Kidney (tissue), 14 donors: ENCODE data around the gene SH3PXD2A. TPM values are rescaled to one million over a fixed set of nuclear protein-coding genes. Genes with fewer than 3 reads are reported as not detected.

Source experiments
- DNase-seq, 5 donors: peaks; one replicate each; pipeline ENCODE4 v3.0.0-alpha.2; 2013 to 2020
- FAIRE-seq: peaks from 2 replicates; lab custom pipeline; 2012; peaks lifted over from hg19 to GRCh38; lab: Jason Lieb, UNC
- H3K27ac ChIP-seq, 2 donors: one replicate each; pipeline ENCODE4 v1.7.0; 2013; ENCODE audit warnings: low read depth in 2 of 2, low read length in 2 of 2, inconsistent platforms in 1 of 2
- H3K27me3 ChIP-seq: one replicate; pipeline ENCODE4 v1.7.1; 2013; ENCODE audit warnings: low read length, inconsistent platforms; ENCODE audit not compliant: control insufficient read depth, insufficient read depth
- H3K36me3 ChIP-seq, 3 donors: one replicate each; pipeline versions ENCODE4 v1.7.0 to v1.7.1; 2013; ENCODE audit warnings: low read length in 3 of 3, control low read depth in 1 of 3, inconsistent platforms in 1 of 3; ENCODE audit not compliant: insufficient read depth in 3 of 3, control insufficient read depth in 2 of 3
- H3K4me1 ChIP-seq, 3 donors: one replicate each; pipeline versions ENCODE4 v1.7.0 to v1.7.1; 2013; ENCODE audit warnings: low read length in 3 of 3, inconsistent platforms in 1 of 3, low read depth in 1 of 3; ENCODE audit not compliant: control insufficient read depth in 2 of 3, insufficient read depth in 2 of 3
- H3K4me3 ChIP-seq, 3 donors: one replicate each; pipeline versions ENCODE4 v1.7.0 to v1.8.1; 2013; ENCODE audit warnings: low read length in 3 of 3, control low read depth in 1 of 3, inconsistent platforms in 1 of 3
- H3K9ac ChIP-seq, 3 donors: one replicate each; pipeline versions ENCODE4 v1.7.0 to v1.7.1; 2013; ENCODE audit warnings: low read length in 3 of 3, control low read depth in 1 of 3, inconsistent platforms in 1 of 3
- H3K9me3 ChIP-seq, 3 donors: one replicate each; pipeline versions ENCODE4 v1.7.0 to v1.7.1; 2013; ENCODE audit warnings: low read length in 3 of 3, control low read depth in 1 of 3, inconsistent platforms in 1 of 3; ENCODE audit not compliant: control insufficient read depth in 2 of 3, insufficient read depth in 1 of 3
- intact Hi-C: fragments of 100-400 bp; cut with DNase I; formaldehyde crosslinking; loops from one replicate; pipeline ENCODE4 v1.11.1; 2022
- polyA plus RNA-seq: library from polyadenylated mRNA; stranded (reverse); fragments of 350-450 nt; fragmentation: Illumina TruSeq; extraction: RNeasy Lipid Tissue Mini Kit (QIAGEN cat#74804); gene quantifications from one replicate; pipeline ENCODE4 v1.2.3, GENCODE V29; 2014; ENCODE audit warnings: low read depth, low replicate concordance; ENCODE audit not compliant: insufficient read depth
- total RNA-seq: library from RNA; stranded (reverse); fragmentation: NEBNext Ultra II Directional; extraction: Animal tissue kit (Norgen Biotek cat#: 25700); gene quantifications from one replicate; pipeline ENCODE4 v1.2.1, GENCODE V29; 2021
- TF ChIP-seq, protein P1 (sequence below): IDR thresholded peaks from 3 replicates; pipeline ENCODE4 v1.5.1; 2012; ENCODE audit warnings: mild to moderate bottlenecking, moderate library complexity, borderline replicate concordance; ENCODE audit not compliant: insufficient read depth; ENCODE audit errors: extremely low read depth
- donor health status: control.
- donor health status: control.
- donor health status: control.
- donor health status: control.
- donor health status: control.
- donor health status: DM: yes; HTN: yes; CAD: no.
- donor health status: Normal renal cell carcinoma (clear cell type).

The SH3PXD2A gene
- total and polyA plus RNA-seq, 2 donors from 2014 or later = 2.4 to 20.1 TPM

DNA sequence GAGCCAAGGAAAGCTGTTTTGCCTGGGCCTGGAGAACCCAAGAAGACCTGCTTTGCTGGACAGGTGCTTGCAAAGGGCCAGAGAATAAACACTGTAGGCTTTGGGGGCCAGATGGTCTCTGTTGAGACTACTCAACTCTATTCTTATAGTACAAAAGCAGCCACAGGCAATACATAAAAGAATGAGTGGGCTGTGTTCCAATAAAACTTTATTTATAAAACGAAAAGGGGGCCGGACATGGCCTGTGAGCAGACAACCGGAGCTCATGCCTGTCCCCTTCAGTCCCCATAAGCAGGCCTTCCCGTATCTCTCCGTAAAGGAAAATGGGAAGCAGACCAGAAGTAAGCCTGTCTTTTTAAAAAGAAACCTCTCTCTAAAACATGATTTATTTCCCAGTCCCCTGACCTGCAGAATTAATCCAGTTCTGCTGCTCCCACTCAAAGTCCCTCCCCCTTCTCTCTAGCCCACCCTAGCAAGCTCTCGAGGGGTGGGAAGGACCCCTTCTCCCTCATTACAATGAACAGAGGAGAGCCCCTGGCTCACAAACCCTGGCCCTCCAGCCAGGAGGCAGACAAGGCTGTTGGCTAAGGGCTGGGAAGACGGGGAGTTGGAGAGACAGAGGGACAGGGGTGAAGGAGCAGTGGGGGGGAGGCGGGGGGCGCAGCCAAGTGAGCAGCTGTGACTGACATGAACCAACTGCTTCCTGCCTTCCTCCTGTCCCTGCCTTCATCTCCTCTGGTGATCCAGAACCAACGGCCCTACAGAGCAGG is 184.1 kb downstream of the SH3PXD2A start:
- H3K27me3 ChIP-seq = no peaks in the 10 kb centered on the region
- H3K27ac ChIP-seq = no peak overlapping the region
- intact Hi-C loops = no loop called here
- H3K4me3 ChIP-seq = no peak overlapping the region
- H3K4me1 ChIP-seq = peaks cover 0 to 15% (median 6%) of the 10 kb centered on the region in 3 donors
- no peak for FAIRE-seq
- no peaks in the 10 kb centered on the region for H3K36me3 ChIP-seq
- DNase-seq = peak in 4 of 5 donors; percentile 88 to 91 (median 90)
- no peaks in the 10 kb centered on the region for H3K9me3 ChIP-seq
- TF ChIP-seq, protein P1, sequence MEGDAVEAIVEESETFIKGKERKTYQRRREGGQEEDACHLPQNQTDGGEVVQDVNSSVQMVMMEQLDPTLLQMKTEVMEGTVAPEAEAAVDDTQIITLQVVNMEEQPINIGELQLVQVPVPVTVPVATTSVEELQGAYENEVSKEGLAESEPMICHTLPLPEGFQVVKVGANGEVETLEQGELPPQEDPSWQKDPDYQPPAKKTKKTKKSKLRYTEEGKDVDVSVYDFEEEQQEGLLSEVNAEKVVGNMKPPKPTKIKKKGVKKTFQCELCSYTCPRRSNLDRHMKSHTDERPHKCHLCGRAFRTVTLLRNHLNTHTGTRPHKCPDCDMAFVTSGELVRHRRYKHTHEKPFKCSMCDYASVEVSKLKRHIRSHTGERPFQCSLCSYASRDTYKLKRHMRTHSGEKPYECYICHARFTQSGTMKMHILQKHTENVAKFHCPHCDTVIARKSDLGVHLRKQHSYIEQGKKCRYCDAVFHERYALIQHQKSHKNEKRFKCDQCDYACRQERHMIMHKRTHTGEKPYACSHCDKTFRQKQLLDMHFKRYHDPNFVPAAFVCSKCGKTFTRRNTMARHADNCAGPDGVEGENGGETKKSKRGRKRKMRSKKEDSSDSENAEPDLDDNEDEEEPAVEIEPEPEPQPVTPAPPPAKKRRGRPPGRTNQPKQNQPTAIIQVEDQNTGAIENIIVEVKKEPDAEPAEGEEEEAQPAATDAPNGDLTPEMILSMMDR = no peak
- H3K9ac ChIP-seq = no peak overlapping the region

DNA sequence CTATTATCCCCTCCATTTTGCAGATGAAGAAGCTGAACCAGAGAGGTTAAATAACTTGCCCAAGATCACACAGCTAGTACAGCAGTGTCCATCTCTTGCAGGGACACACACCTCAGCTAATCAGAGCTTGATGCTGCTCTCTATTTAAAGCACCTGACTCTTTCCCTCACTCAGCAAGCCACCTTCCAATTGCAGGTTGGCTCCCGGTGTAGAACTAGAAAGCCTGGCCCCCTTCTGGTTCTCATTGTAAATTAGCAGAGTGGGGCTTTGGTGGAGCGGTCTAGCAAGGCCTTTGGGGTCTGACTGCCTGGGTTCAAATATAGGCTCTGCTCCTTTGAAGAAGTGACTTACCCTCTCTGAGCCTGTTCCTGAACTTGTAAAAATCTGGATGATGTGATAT is 185.4 kb downstream of the SH3PXD2A start:
- peaks cover 0 to 13% (median 6%) of the 10 kb centered on the region in 3 donors for H3K4me1 ChIP-seq
- no peak overlapping the region for H3K4me3 ChIP-seq
- H3K27ac ChIP-seq = no peak overlapping the region
- no peak overlapping the region for H3K9ac ChIP-seq
- H3K9me3 ChIP-seq = no peaks in the 10 kb centered on the region
- intact Hi-C loops = no loop called here
- FAIRE-seq = no peak
- H3K27me3 ChIP-seq = no peaks in the 10 kb centered on the region
- TF ChIP-seq, protein P1 = no peak
- no peaks in the 10 kb centered on the region for H3K36me3 ChIP-seq
- no peak for DNase-seq

DNA sequence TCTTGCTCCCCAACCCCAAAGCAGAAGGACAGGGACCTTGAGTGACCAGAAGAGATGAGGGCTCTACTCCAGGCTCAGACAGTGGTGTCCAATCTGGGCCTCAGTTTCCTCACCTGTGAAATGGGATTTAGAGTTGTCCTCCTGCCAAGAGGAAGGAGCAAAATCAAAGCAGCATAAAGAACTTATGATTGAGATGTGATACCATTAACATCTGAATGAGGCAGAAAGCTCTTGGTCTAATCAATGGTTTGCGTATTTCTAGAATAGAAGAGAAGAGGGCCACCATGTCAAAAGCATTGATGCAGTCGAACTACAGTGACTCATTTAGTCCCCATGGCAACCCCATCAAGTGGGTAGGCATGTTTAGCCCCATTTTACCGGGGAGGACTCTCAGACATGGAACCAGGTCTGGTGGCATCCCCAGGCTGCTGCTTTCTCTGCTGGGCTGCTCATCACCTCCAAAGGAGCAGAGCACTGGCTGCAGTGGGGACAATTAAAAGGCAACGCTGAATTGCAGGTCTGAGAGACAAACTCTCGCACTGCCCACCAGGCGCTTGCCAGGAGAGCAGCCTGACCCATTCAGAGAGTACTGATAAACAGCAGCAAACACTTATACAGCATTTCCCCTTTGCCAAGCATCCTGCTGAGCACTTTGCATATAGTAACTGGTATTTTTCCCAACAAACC is 186.0 kb downstream of the SH3PXD2A start:
- Histone ChIP-seq H3K36me3 (no peaks in the 10 kb centered on the region), H3K27ac (peak overlapping the region in 1 of 2 donors; percentile 7), H3K27me3 (no peaks in the 10 kb centered on the region), H3K9me3 (no peaks in the 10 kb centered on the region), H3K4me3 (no peak overlapping the region), H3K9ac (no peak overlapping the region), H3K4me1 (peaks cover 0 to 13% (median 6%) of the 10 kb centered on the region in 3 donors)
- TF ChIP-seq, protein P1 = no peak
- FAIRE-seq = no peak
- intact Hi-C loops = no loop called here
- DNase-seq = no peak
